Body of pancreas (tissue), 4 donors: ENCODE data around the gene LRFN5.

Experiments
- CTCF ChIP-seq, 7 experiments: fragments of 450-650 bp in 4 of 7; fragments of 200-600 bp in 3 of 7; sonication (generic) in 3 of 7; IDR thresholded peaks; one replicate each; pipeline ENCODE4 v1.5.1; 2016 to 2019; ENCODE audit warnings: antibody characterized with exemption in 7 of 7
- POLR2A ChIP-seq, 3 donors: fragments of 450-650 bp; IDR thresholded peaks; one replicate each; pipeline ENCODE4 v1.6.1; 2016; ENCODE audit warnings: antibody characterized with exemption in 3 of 3, mild to moderate bottlenecking in 2 of 3

DNA sequence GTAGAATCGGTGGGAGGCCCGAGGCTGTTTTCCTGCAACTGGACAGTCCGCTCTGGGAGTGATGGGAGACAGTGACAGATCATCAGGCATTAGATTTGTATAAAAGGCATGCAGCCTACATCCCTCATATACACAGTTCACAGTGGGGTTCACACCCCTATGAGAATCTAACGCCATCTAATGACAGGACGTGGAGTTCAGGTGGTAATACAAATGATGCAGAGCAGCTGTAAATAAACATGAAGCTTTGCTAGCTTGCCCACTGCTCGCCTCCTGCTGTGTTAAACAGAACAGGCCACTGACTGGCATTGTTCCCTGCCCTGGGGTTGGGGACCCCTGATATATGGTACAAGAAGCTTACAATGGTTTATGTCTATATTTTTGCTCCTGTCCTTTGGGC, 179.0 kb downstream of the LRFN5 start:
- TF ChIP-seq CTCF (IDR thresholded peaks at IDR 0.05), result no peak
- TF ChIP-seq POLR2A (IDR thresholded peaks at IDR 0.05), result no peak
